Upper lobe of left lung (tissue), 6 donors: ENCODE measurements around the gene PTPRD. TPM values are rescaled to one million over a fixed set of nuclear protein-coding genes. Genes with fewer than 3 reads are reported as not detected.
A peak's percentile ranks its signal among the peaks of the same experiment; 100 is the strongest.

Experiments
- ATAC-seq, 2 donors: fragments of 200-7000 bp; cut with Tn5 transposase; one replicate each; pipeline ENCODE4 v1.9.1; 2022; ENCODE audit warnings: mild to moderate bottlenecking in 2 of 2, moderate library complexity in 2 of 2; ENCODE audit not compliant: low FRiP score in 2 of 2
- DNase-seq, 2 donors: peaks; one replicate each; pipeline ENCODE4 v3.0.0-alpha.2; 2019 to 2020
- H3K27ac ChIP-seq, 4 donors: fragments of 200-600 bp; sonication (generic); one replicate each; pipeline ENCODE4 v1.5.1; 2016 to 2019
- H3K27me3 ChIP-seq, 4 donors: fragments of 200-600 bp; sonication (generic); one replicate each; pipeline ENCODE4 v1.5.1; 2017 to 2019
- H3K36me3 ChIP-seq, 4 donors: fragments of 200-600 bp; sonication (generic); one replicate each; pipeline ENCODE4 v1.5.1; 2016 to 2019
- H3K4me1 ChIP-seq, 4 donors: fragments of 200-600 bp; sonication (generic); one replicate each; pipeline ENCODE4 v1.5.1; 2018 to 2019
- H3K4me3 ChIP-seq, 4 donors: fragments of 200-600 bp; sonication (generic); one replicate each; pipeline ENCODE4 v1.5.1; 2017 to 2019; ENCODE audit warnings: mild to moderate bottlenecking in 2 of 4, moderate library complexity in 1 of 4
- H3K9me3 ChIP-seq, 4 donors: fragments of 200-600 bp; sonication (generic); one replicate each; pipeline ENCODE4 v1.5.1; 2018 to 2019
- CTCF ChIP-seq, 6 experiments: fragments of 450-650 bp in 4 of 6; fragments of 200-600 bp in 2 of 6; sonication (generic) in 2 of 6; IDR thresholded peaks; one replicate each; pipeline ENCODE4 v1.5.1; 2016 to 2019; ENCODE audit warnings: antibody characterized with exemption in 6 of 6
- EP300 ChIP-seq, 4 donors: sonication (generic); formaldehyde crosslinking; IDR thresholded peaks; one replicate each; pipeline ENCODE4 v1.5.1; 2017; ENCODE audit warnings: antibody characterized with exemption in 4 of 4, control low read depth in 2 of 4
- POLR2A ChIP-seq, 4 donors: fragments of 450-650 bp; IDR thresholded peaks; one replicate each; pipeline ENCODE4 v1.5.1; 2016 to 2017; ENCODE audit warnings: antibody characterized with exemption in 4 of 4, mild to moderate bottlenecking in 2 of 4
- POLR2AphosphoS5 ChIP-seq, 2 donors: sonication (generic); formaldehyde crosslinking; IDR thresholded peaks; one replicate each; pipeline ENCODE4 v1.5.1; 2017; ENCODE audit warnings: antibody characterized with exemption in 2 of 2
- WGBS, 2 donors: methylation state at CpG; one replicate each; pipeline ENCODE4 v1.1.5; 2017 to 2018; 5-methylcytosine and 5-hydroxymethylcytosine counted together
- total RNA-seq, 6 donors: library from RNA; depleted of rRNA in 4 of 6; stranded (reverse); fragments of >200 nt in 4 of 6; gene quantifications; one replicate each; pipeline versions ENCODE4 v1.1.0 to v1.2.1, GENCODE V29; 2016 to 2021
- donor health status: DM: no; HTN: no; CAD: no; lungs with moderate emphysema.
- donor health status: DM: no; HTN: yes; CAD: no; lungs with severe emphysema.

PTPRD gene
- total RNA-seq, 6 donors from 2014 or later: 7.4 to 46.1 (median 14.5) TPM

GRCh38 chr9:8713149-8713810 lies 1899.5 kb downstream of the PTPRD start:
- no peaks in the 10 kb centered on the region for H3K36me3 ChIP-seq
- peak in 1 of 2 donors; percentile 80 for DNase-seq
- WGBS, 2 donors: 92 to 95% methylated on average over 31 to 44 of the region's 44 CpGs
- TF ChIP-seq CTCF (IDR thresholded peaks at IDR 0.05) (no peak), EP300 (IDR thresholded peaks at IDR 0.05) (no peak)
- no peak overlapping the region for H3K27ac ChIP-seq
- H3K4me1 ChIP-seq: no peaks in the 10 kb centered on the region
- ATAC-seq: no peak
- no peak overlapping the region for H3K4me3 ChIP-seq
- no peaks in the 10 kb centered on the region for H3K27me3 ChIP-seq
- no peaks in the 10 kb centered on the region for H3K9me3 ChIP-seq

GRCh38 chr9:8709731-8710130 lies 1903.1 kb downstream of the PTPRD start:
- H3K4me1 ChIP-seq: no peaks in the 10 kb centered on the region
- H3K36me3 ChIP-seq: no peaks in the 10 kb centered on the region
- DNase-seq (no peak), ATAC-seq (no peak)
- no peaks in the 10 kb centered on the region for H3K27me3 ChIP-seq
- WGBS, 2 donors: 88 to 93% methylated on average over 4 of the region's 4 CpGs
- no peak overlapping the region for H3K27ac ChIP-seq
- H3K9me3 ChIP-seq: no peaks in the 10 kb centered on the region
- H3K4me3 ChIP-seq: no peak overlapping the region
- TF ChIP-seq CTCF (IDR thresholded peaks at IDR 0.05): no peak
- no peak for TF ChIP-seq EP300 (IDR thresholded peaks at IDR 0.05)
- no peak for TF ChIP-seq POLR2A (IDR thresholded peaks at IDR 0.05)
- no peak for TF ChIP-seq POLR2AphosphoS5 (IDR thresholded peaks at IDR 0.05)

DNA sequence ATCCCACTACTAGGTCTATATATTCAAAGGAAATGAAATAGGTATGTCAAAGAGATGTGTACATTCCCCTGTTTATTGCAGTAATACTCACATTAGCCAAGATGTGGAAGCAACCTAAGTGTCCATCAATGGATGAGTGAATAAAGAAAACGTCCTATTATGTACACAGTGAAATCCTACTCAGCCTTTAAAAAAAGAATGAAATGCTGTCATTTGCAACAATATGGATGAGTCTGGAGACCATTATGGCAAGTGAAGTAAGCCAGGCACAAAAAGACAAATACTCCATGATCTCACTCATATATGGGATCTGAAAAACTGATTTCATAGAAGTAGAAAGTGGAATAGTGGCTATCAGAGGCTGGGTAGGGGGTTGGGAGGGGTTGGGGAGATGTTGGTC lies 1904.1 kb downstream of the PTPRD start:
- H3K27me3 ChIP-seq: no peaks in the 10 kb centered on the region
- ATAC-seq (no peak), DNase-seq (no peak)
- H3K4me3 ChIP-seq: no peak overlapping the region
- H3K9me3 ChIP-seq: no peaks in the 10 kb centered on the region
- WGBS, 2 donors: 71 to 89% methylated on average over 1 of the region's 1 CpG
- TF ChIP-seq CTCF (IDR thresholded peaks at IDR 0.05) (no peak), EP300 (IDR thresholded peaks at IDR 0.05) (no peak), POLR2A (IDR thresholded peaks at IDR 0.05) (no peak), POLR2AphosphoS5 (IDR thresholded peaks at IDR 0.05) (no peak)
- no peaks in the 10 kb centered on the region for H3K36me3 ChIP-seq
- no peak overlapping the region for H3K27ac ChIP-seq
- no peaks in the 10 kb centered on the region for H3K4me1 ChIP-seq

GRCh38 chr9:8706998-8707397 lies 1905.8 kb downstream of the PTPRD start:
- DNase-seq (no peak), ATAC-seq (no peak)
- Histone ChIP-seq H3K4me1 (no peaks in the 10 kb centered on the region), H3K27me3 (no peaks in the 10 kb centered on the region), H3K27ac (no peak overlapping the region), H3K36me3 (no peaks in the 10 kb centered on the region), H3K9me3 (no peaks in the 10 kb centered on the region), H3K4me3 (no peak overlapping the region)
- TF ChIP-seq CTCF (IDR thresholded peaks at IDR 0.05) (no peak), EP300 (IDR thresholded peaks at IDR 0.05) (no peak), POLR2AphosphoS5 (IDR thresholded peaks at IDR 0.05) (no peak)
- WGBS, 2 donors: 84 to 93% methylated on average over 1 of the region's 1 CpG

DNA sequence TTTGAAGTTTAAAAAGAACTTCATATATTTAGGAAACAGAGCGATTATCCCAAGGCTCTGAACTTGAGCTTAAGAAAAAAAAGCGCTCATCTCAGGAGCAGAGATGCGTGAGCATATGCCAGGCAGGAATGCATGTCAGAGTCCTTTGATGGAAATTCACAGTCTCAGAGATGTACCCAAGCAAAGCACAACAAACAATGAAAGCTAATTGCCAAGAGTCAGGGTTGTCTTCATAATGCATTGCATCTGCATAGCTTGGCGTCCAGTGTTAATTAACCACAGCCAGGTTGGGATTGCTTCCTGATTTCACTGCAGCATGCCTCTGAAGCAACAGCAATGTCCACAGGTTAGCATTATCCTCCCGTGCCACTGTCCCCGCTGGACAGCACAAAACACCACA lies 1906.3 kb downstream of the PTPRD start:
- Histone ChIP-seq H3K27me3 (no peaks in the 10 kb centered on the region), H3K27ac (no peak overlapping the region), H3K4me3 (no peak overlapping the region), H3K9me3 (no peaks in the 10 kb centered on the region), H3K4me1 (no peaks in the 10 kb centered on the region), H3K36me3 (no peaks in the 10 kb centered on the region)
- ATAC-seq (no peak), DNase-seq (no peak)
- WGBS, 2 donors: 86 to 93% methylated on average over 6 of the region's 6 CpGs
- TF ChIP-seq POLR2A (IDR thresholded peaks at IDR 0.05): no peak
- TF ChIP-seq EP300 (IDR thresholded peaks at IDR 0.05): no peak
- TF ChIP-seq CTCF (IDR thresholded peaks at IDR 0.05): no peak
- TF ChIP-seq POLR2AphosphoS5 (IDR thresholded peaks at IDR 0.05): no peak
